H54 (cell line): ENCODE data around the gene CATSPERE.
A peak's percentile ranks its signal among the peaks of the same experiment; 100 is the strongest.

Source experiments
- DNase-seq: peaks from one replicate; pipeline ENCODE4 v3.0.0; 2011; ENCODE audit warnings: low spot score, mixed read lengths; ENCODE audit not compliant: insufficient read length
- FAIRE-seq: peaks from 3 replicates; lab custom pipeline; 2011; peaks lifted over from hg19 to GRCh38; lab: Jason Lieb, UNC
- POLR2A ChIP-seq: IDR thresholded peaks from 2 replicates; pipeline ENCODE4 v1.6.1; 2011; ENCODE audit warnings: low read depth, mild to moderate bottlenecking, low read length

CATSPERE gene

GRCh38 chr1:244598611-244599010, 137.5 kb downstream of the CATSPERE start:
- no peak for TF ChIP-seq POLR2A
- FAIRE-seq, result no peak
- DNase-seq, result no peak

GRCh38 chr1:244599937-244600350, 138.9 kb downstream of the CATSPERE start:
- FAIRE-seq, result peak; percentile 36
- peak; percentile 76 for DNase-seq
- no peak for TF ChIP-seq POLR2A

- TF ChIP-seq POLR2A, result no peak
- DNase-seq (no peak), FAIRE-seq (no peak)
These were observed 140.3 kb downstream of the CATSPERE start for GRCh38 chr1:244601336-244601735.

- no peak for TF ChIP-seq POLR2A
- FAIRE-seq (no peak), DNase-seq (no peak)
These were observed 142.4 kb downstream of the CATSPERE start for GRCh38 chr1:244603498-244603897.

GRCh38 chr1:244605835-244606370, 144.8 kb downstream of the CATSPERE start:
- FAIRE-seq (no peak), DNase-seq (no peak)
- no peak for TF ChIP-seq POLR2A

- TF ChIP-seq POLR2A, result no peak
- no peak for FAIRE-seq
- DNase-seq, result no peak
These were observed 153.2 kb downstream of the CATSPERE start for GRCh38 chr1:244614113-244614836.

- DNase-seq (no peak), FAIRE-seq (no peak)
These were observed 153.8 kb downstream of the CATSPERE start for GRCh38 chr1:244614879-244615278.

GRCh38 chr1:244615301-244615700, 154.2 kb downstream of the CATSPERE start:
- DNase-seq (no peak), FAIRE-seq (no peak)
- no peak for TF ChIP-seq POLR2A

More at GRCh38 chr1:244614879-244615278, 153.8 kb downstream of the CATSPERE start:
- no peak for TF ChIP-seq POLR2A

- FAIRE-seq (no peak), DNase-seq (no peak)
- TF ChIP-seq POLR2A, result no peak
These were observed 165.6 kb downstream of the CATSPERE start for GRCh38 chr1:244626709-244627108.

- FAIRE-seq, result no peak
- DNase-seq, result no peak
- TF ChIP-seq POLR2A, result no peak
These were observed 167.7 kb downstream of the CATSPERE start for GRCh38 chr1:244628789-244629188.

- DNase-seq, result no peak
- TF ChIP-seq POLR2A, result no peak
- FAIRE-seq, result no peak
These were observed 172.1 kb downstream of the CATSPERE start for GRCh38 chr1:244633140-244633539.

- no peak for DNase-seq
- TF ChIP-seq POLR2A, result no peak
- no peak for FAIRE-seq
These were observed 173.5 kb downstream of the CATSPERE start for GRCh38 chr1:244634546-244634945.

- DNase-seq, result no peak
- FAIRE-seq, result no peak
These were observed 175.6 kb downstream of the CATSPERE start for GRCh38 chr1:244636488-244637259.

GRCh38 chr1:244639561-244639960, 178.5 kb downstream of the CATSPERE start:
- no peak for FAIRE-seq
- DNase-seq, result no peak
- TF ChIP-seq POLR2A, result no peak

More at GRCh38 chr1:244636488-244637259, 175.6 kb downstream of the CATSPERE start:
- no peak for TF ChIP-seq POLR2A
